ENCODE results near the gene RIOK3. TPM values are rescaled to one million over a fixed set of nuclear protein-coding genes. Genes with fewer than 3 reads are reported as not detected.

RIOK3 gene
- total and polyA plus RNA-seq, 10 of the 15 experiments (the other 5 are each of a cell fraction or from before 2014, with no cell fraction given) = 18.0 to 87.5 (median 53.8) TPM

DNA sequence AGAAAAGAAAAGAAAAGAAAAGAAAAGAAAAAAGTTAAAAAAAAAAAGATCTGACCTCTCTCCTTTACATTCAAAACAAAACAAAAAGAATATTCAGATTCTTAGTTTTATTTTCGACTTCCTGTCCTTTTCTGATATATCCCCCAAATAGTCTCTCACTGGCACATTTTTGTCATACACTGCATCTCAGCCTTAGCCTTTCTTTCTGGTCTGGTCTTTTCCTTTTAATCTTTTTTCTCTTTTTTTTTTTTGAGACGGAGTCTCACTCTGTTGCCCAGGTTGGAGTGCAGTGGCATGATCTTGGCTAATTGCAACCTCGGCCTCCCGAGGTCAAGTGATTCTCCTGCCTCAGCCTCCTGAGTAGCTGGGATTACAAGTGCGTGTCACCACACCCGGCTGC lies 1.6 kb upstream of the RIOK3 start:
- WGBS (ENCODE audit: insufficient coverage, insufficient replicate concordance, low lambda C conversion rate, missing lambda C conversion rate) = 0% methylated on average over 5 of the region's 6 CpGs
- FAIRE-seq = no peak
- CTCF ChIA-PET = no interaction called here
- H3K9ac ChIP-seq (ENCODE audit: control insufficient read depth, insufficient read depth, low read length) = peak overlapping the region; percentile 40
- H3K27ac ChIP-seq (ENCODE audit: control insufficient read depth, insufficient read depth) = peak overlapping the region; percentile 78
- H3K9me3 ChIP-seq (replicated peaks; ENCODE audit: control insufficient read depth, insufficient read depth, low read length) = no peaks in the 10 kb centered on the region; the same call in 2 of the 3 replicates
- H3K4me2 ChIP-seq (ENCODE audit: control insufficient read depth, insufficient read depth) = peak overlapping the region; percentile 68
- SMC1A ChIA-PET (ENCODE audit: uncharacterized antibody, unreplicated experiment) = interaction anchor here (0.9 to 2.6 kb wide), 2 partner anchors 9 to 226 kb away, joined by 3 to 12 read pairs; no protein-coding TSS in a partner anchor
- H3K36me3 ChIP-seq (ENCODE audit: control insufficient read depth in 2 of 2, insufficient read depth in 2 of 2, low read length in 1 of 2) = 0 out of 4 replicates have a peak, but pooled peaks cover 0 to 3% of the 10 kb centered on the region in 2 experiments
- ATAC-seq = peak; percentile 4; the same call in 1 of the 3 replicates
- peaks cover 14% of the 10 kb centered on the region for H3K4me1 ChIP-seq (ENCODE audit: control insufficient read depth, insufficient read depth, low read length)
- DNase-seq (ENCODE audit: low read depth, low spot score) = no peak
- peak overlapping the region; percentile 84 for H3K4me3 ChIP-seq
- no peaks in the 10 kb centered on the region for H3K27me3 ChIP-seq (replicated peaks in 1 of 2; ENCODE audit: control insufficient read depth in 2 of 2, insufficient read depth in 2 of 2, low read length in 1 of 2)
- peak overlapping the region; percentile 73 for H2AFZ ChIP-seq (ENCODE audit: control insufficient read depth, low read depth, low read length)
- RAD21 ChIA-PET (ENCODE audit: unreplicated experiment) = interaction anchor here (1.0 to 2.1 kb wide), 2 partner anchors 27 to 314 kb away, joined by 3 to 8 read pairs; no protein-coding TSS in a partner anchor
- intact Hi-C loops (cut with micrococcal nuclease; ENCODE audit: unreplicated experiment) (loop anchor here (5.0 kb wide), 1 partner anchor 51 kb away; the partner anchor contains the start of gene RMC1), in situ Hi-C loops (cut with MboI) (loop anchor here (25.0 kb wide), 1 partner anchor 1839 kb away; the partner anchor contains the start of genes ESCO1 and SNRPD1)
- H4K20me1 ChIP-seq (ENCODE audit: control insufficient read depth, insufficient read depth) = no peaks in the 10 kb centered on the region
- BruUV-seq (replicated peaks) = no TSS peak
- H3K79me2 ChIP-seq (ENCODE audit: control insufficient read depth, insufficient read depth, low read length) = peaks cover 37% of the 10 kb centered on the region
- POLR2A ChIA-PET = interaction anchor here (0.7 to 1.5 kb wide), 5 partner anchors 9 to 290 kb away, joined by 3 to 8 read pairs (median 3); no protein-coding TSS in a partner anchor
- no peak for TF ChIP-seq ATF3 (IDR thresholded peaks at IDR 0.05; ENCODE audit: borderline replicate concordance, extremely low read depth, low read depth, low read length)
- no peak for TF ChIP-seq NR2C2 (IDR thresholded peaks at IDR 0.05; ENCODE audit: borderline replicate concordance, control insufficient read depth, insufficient read length, low read depth)
- no peak for TF ChIP-seq SP1 (IDR thresholded peaks at IDR 0.05; ENCODE audit: low read depth, low read length)
- TF ChIP-seq SUZ12 (IDR thresholded peaks at IDR 0.05; ENCODE audit: unreplicated experiment) = no peak
- TF ChIP-seq NBN (IDR thresholded peaks at IDR 0.05) = peak; percentile 85
- TF ChIP-seq ATF7 (IDR thresholded peaks at IDR 0.05; ENCODE audit: low read depth) = 0 out of 2 replicates have a peak, but pooled peaks have one; percentile 47
- no peak for TF ChIP-seq E2F8 (IDR thresholded peaks at IDR 0.05; ENCODE audit: low read depth, partially characterized antibody)
- 0 out of 4 replicates have a peak, but pooled peaks of 1 of the 2 experiments have one; percentile 18 for TF ChIP-seq ETV6 (conservative IDR thresholded peaks at IDR 0.05 in 1 of 2, IDR thresholded peaks at IDR 0.05 in 1 of 2; ENCODE audit: borderline replicate concordance in 1 of 2, low read depth in 1 of 2)
- TF ChIP-seq, protein P1, sequence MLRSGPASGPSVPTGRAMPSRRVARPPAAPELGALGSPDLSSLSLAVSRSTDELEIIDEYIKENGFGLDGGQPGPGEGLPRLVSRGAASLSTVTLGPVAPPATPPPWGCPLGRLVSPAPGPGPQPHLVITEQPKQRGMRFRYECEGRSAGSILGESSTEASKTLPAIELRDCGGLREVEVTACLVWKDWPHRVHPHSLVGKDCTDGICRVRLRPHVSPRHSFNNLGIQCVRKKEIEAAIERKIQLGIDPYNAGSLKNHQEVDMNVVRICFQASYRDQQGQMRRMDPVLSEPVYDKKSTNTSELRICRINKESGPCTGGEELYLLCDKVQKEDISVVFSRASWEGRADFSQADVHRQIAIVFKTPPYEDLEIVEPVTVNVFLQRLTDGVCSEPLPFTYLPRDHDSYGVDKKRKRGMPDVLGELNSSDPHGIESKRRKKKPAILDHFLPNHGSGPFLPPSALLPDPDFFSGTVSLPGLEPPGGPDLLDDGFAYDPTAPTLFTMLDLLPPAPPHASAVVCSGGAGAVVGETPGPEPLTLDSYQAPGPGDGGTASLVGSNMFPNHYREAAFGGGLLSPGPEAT (IDR thresholded peaks at IDR 0.05; ENCODE audit: low read depth) = 0 out of 2 replicates have a peak, but pooled peaks have one; percentile 48
- TF ChIP-seq MXI1 (IDR thresholded peaks at IDR 0.05; ENCODE audit: low read depth, low read length) = 0 out of 2 replicates have a peak, but pooled peaks have one; percentile 17
- TF ChIP-seq CREB1 (IDR thresholded peaks at IDR 0.05; ENCODE audit: low read depth) = no peak
- TF ChIP-seq, protein P2, sequence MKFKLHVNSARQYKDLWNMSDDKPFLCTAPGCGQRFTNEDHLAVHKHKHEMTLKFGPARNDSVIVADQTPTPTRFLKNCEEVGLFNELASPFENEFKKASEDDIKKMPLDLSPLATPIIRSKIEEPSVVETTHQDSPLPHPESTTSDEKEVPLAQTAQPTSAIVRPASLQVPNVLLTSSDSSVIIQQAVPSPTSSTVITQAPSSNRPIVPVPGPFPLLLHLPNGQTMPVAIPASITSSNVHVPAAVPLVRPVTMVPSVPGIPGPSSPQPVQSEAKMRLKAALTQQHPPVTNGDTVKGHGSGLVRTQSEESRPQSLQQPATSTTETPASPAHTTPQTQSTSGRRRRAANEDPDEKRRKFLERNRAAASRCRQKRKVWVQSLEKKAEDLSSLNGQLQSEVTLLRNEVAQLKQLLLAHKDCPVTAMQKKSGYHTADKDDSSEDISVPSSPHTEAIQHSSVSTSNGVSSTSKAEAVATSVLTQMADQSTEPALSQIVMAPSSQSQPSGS (IDR thresholded peaks at IDR 0.05; ENCODE audit: low read length) = peak; percentile 50; the same call in 1 of the 2 replicates
- TF ChIP-seq FOXM1 (IDR thresholded peaks at IDR 0.05; ENCODE audit: low read depth, low read length) = peak; percentile 42; the same call in 1 of the 2 replicates
- TF ChIP-seq HDGF (IDR thresholded peaks at IDR 0.05) = 0 out of 2 replicates have a peak, but pooled peaks have one; percentile 21
- TF ChIP-seq, protein P3, sequence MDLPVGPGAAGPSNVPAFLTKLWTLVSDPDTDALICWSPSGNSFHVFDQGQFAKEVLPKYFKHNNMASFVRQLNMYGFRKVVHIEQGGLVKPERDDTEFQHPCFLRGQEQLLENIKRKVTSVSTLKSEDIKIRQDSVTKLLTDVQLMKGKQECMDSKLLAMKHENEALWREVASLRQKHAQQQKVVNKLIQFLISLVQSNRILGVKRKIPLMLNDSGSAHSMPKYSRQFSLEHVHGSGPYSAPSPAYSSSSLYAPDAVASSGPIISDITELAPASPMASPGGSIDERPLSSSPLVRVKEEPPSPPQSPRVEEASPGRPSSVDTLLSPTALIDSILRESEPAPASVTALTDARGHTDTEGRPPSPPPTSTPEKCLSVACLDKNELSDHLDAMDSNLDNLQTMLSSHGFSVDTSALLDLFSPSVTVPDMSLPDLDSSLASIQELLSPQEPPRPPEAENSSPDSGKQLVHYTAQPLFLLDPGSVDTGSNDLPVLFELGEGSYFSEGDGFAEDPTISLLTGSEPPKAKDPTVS (IDR thresholded peaks at IDR 0.05; ENCODE audit: low read depth, low read length) = no peak

All from GM12878 (cell line).